Measurements from ENCODE around the gene ADAM23.

The ADAM23 gene

GRCh38 chr2:206555721-206556120 lies 112.4 kb downstream of the ADAM23 start:
- DNase-seq (ENCODE audit: extremely low read depth, low read depth), result no peak
- TF ChIP-seq CTCF (IDR thresholded peaks at IDR 0.05; ENCODE audit: low read depth, low read length, missing control alignments), result no peak
- H3K4me3 ChIP-seq (replicated peaks; ENCODE audit: low read depth, low read length), result no peak overlapping the region

- DNase-seq (ENCODE audit: extremely low read depth, low read depth), result peak; percentile 10
- TF ChIP-seq CTCF (IDR thresholded peaks at IDR 0.05; ENCODE audit: low read depth, low read length, missing control alignments), result peak; percentile 41
- H3K4me3 ChIP-seq (replicated peaks; ENCODE audit: low read depth, low read length), result no peak overlapping the region
These were observed 113.1 kb downstream of the ADAM23 start for GRCh38 chr2:206556357-206556949.

- DNase-seq (ENCODE audit: extremely low read depth, low read depth), result no peak
- no peak overlapping the region for H3K4me3 ChIP-seq (replicated peaks; ENCODE audit: low read depth, low read length)
These were observed 114.0 kb downstream of the ADAM23 start for GRCh38 chr2:206557321-206557720.

GRCh38 chr2:206558492-206558891 lies 115.2 kb downstream of the ADAM23 start:
- TF ChIP-seq CTCF (IDR thresholded peaks at IDR 0.05; ENCODE audit: low read depth, low read length, missing control alignments), result no peak
- no peak for DNase-seq (ENCODE audit: extremely low read depth, low read depth)
- no peak overlapping the region for H3K4me3 ChIP-seq (replicated peaks; ENCODE audit: low read depth, low read length)

More at GRCh38 chr2:206557321-206557720, 114.0 kb downstream of the ADAM23 start:
- no peak for TF ChIP-seq CTCF (IDR thresholded peaks at IDR 0.05; ENCODE audit: low read depth, low read length, missing control alignments)

- no peak for DNase-seq (ENCODE audit: extremely low read depth, low read depth)
- TF ChIP-seq CTCF (IDR thresholded peaks at IDR 0.05; ENCODE audit: low read depth, low read length, missing control alignments), result no peak
- H3K4me3 ChIP-seq (replicated peaks; ENCODE audit: low read depth, low read length), result no peak overlapping the region
These were observed 118.6 kb downstream of the ADAM23 start for GRCh38 chr2:206561962-206562361.

GRCh38 chr2:206562375-206562774 lies 119.0 kb downstream of the ADAM23 start:
- no peak for DNase-seq (ENCODE audit: extremely low read depth, low read depth)
- no peak overlapping the region for H3K4me3 ChIP-seq (replicated peaks; ENCODE audit: low read depth, low read length)
- TF ChIP-seq CTCF (IDR thresholded peaks at IDR 0.05; ENCODE audit: low read depth, low read length, missing control alignments), result no peak

GRCh38 chr2:206563374-206563773 lies 120.0 kb downstream of the ADAM23 start:
- no peak for TF ChIP-seq CTCF (IDR thresholded peaks at IDR 0.05; ENCODE audit: low read depth, low read length, missing control alignments)
- DNase-seq (ENCODE audit: extremely low read depth, low read depth), result no peak
- no peak overlapping the region for H3K4me3 ChIP-seq (replicated peaks; ENCODE audit: low read depth, low read length)

All from HFF-Myc (cell line).